Stomach (tissue), 9 donors: ENCODE measurements around the gene OR2J3. TPM values are rescaled to one million over a fixed set of nuclear protein-coding genes. Genes with fewer than 3 reads are reported as not detected.
"Not testable (repeated sequence)": the region's sequence is repeated elsewhere in the genome, so short reads cannot be mapped to it uniquely, and the experiment has no call there.

Experiments
- DNase-seq, 2 donors: peaks; one replicate each; pipeline versions ENCODE4 v3.0.0 to v3.0.0-alpha.2; 2013 to 2019
- H3K27ac ChIP-seq, 5 donors: fragments of 200-600 bp in 4 of 5; sonication (generic) in 4 of 5; one replicate each; pipeline ENCODE4 v1.5.1; 2013 to 2019; ENCODE audit warnings: mild to moderate bottlenecking in 1 of 5, moderate library complexity in 1 of 5
- H3K27me3 ChIP-seq, 3 donors: fragments of 200-600 bp; sonication (generic); one replicate each; pipeline ENCODE4 v1.5.1; 2017 to 2019; ENCODE audit warnings: mixed run types in 1 of 3
- H3K36me3 ChIP-seq, 4 donors: fragments of 200-600 bp; sonication (generic); 1 replicate in 3 of 4; 2 replicates in 1 of 4; pipeline ENCODE4 v1.5.1; 2016 to 2019
- H3K4me1 ChIP-seq, 4 donors: fragments of 200-600 bp; sonication (generic); one replicate each; pipeline ENCODE4 v1.5.1; 2016 to 2019
- H3K4me3 ChIP-seq, 4 donors: fragments of 200-600 bp; sonication (generic) in 3 of 4; one replicate each; pipeline ENCODE4 v1.5.1; 2016 to 2019; ENCODE audit warnings: mild to moderate bottlenecking in 1 of 4
- H3K9me3 ChIP-seq, 4 donors: fragments of 200-600 bp; sonication (generic); one replicate each; pipeline ENCODE4 v1.5.1; 2016 to 2019
- CTCF ChIP-seq, 7 experiments: fragments of 450-650 bp in 4 of 7; fragments of 200-600 bp in 3 of 7; sonication (generic) in 3 of 7; IDR thresholded peaks; one replicate each; pipeline ENCODE4 v1.5.1; 2016 to 2019; ENCODE audit warnings: antibody characterized with exemption in 7 of 7, control low read depth in 2 of 7, mild to moderate bottlenecking in 1 of 7
- EP300 ChIP-seq: sonication (generic); formaldehyde crosslinking; IDR thresholded peaks from one replicate; pipeline ENCODE4 v1.6.1; 2017; ENCODE audit warnings: antibody characterized with exemption
- POLR2A ChIP-seq, 4 donors: fragments of 450-650 bp; IDR thresholded peaks; one replicate each; pipeline ENCODE4 v1.6.1; 2016; ENCODE audit warnings: antibody characterized with exemption in 4 of 4, control low read depth in 2 of 4, mild to moderate bottlenecking in 1 of 4, moderate library complexity in 1 of 4
- POLR2AphosphoS5 ChIP-seq, 3 donors: sonication (generic); formaldehyde crosslinking; IDR thresholded peaks; one replicate each; pipeline ENCODE4 v1.6.1; 2016; ENCODE audit warnings: antibody characterized with exemption in 3 of 3
- WGBS, 5 donors: extraction: QIAGEN DNeasy Blood & Tissue Kit in 3 of 5; methylation state at CpG; one replicate each; pipeline versions ENCODE4 v1.1.5 to v1.1.7; 2013 to 2018; 5-methylcytosine and 5-hydroxymethylcytosine counted together
- intact Hi-C: fragments of 100-400 bp; cut with DNase I; formaldehyde crosslinking; loops from one replicate; pipeline ENCODE4 v1.15.1; 2023; ENCODE audit warnings: low total_unique reads
- polyA plus RNA-seq, 3 donors: library from polyadenylated mRNA; stranded (reverse); fragments of 200-250 nt; gene quantifications; one replicate each; pipeline ENCODE4 v1.2.3, GENCODE V29; 2013
- total RNA-seq, 5 donors: library from RNA; depleted of rRNA; stranded (reverse); fragments of >200 nt; gene quantifications; one replicate each; pipeline versions ENCODE4 v1.1.0 to v1.2.3, GENCODE V29; 2014 to 2016
- donor health status: healthy with polysubstance abuse.
- donor health status: Bipolar disorder and iron deficiency.
- donor health status: healthy.

The OR2J3 gene
- total and polyA plus RNA-seq, 8 donors: not detected

GRCh38 chr6:29099190-29099589 is 8.7 kb upstream of the OR2J3 start, which contains the start of gene OR2J1:
Gene OR2J1, plus strand, starts transcription at chr6:29099490. Its CDS starts 1,453 bp downstream, at chr6:29100943.
- no peaks in the 10 kb centered on the region for H3K9me3 ChIP-seq
- WGBS, 5 donors: 71 to 84% (median 80%) methylated on average over 3 of the region's 3 CpGs
- H3K27ac ChIP-seq: no peak within 1 kb of the TSS
- H3K4me3 ChIP-seq: no peak within 1 kb of the TSS
- TF ChIP-seq POLR2A (IDR thresholded peaks at IDR 0.05) (no peak), POLR2AphosphoS5 (IDR thresholded peaks at IDR 0.05) (no peak)
- no peaks in the 10 kb centered on the region for H3K27me3 ChIP-seq
- intact Hi-C loops: no loop called here
- no peaks in the 10 kb centered on the region for H3K4me1 ChIP-seq
- H3K36me3 ChIP-seq: no peaks in the 10 kb centered on the region
- DNase-seq: no peak

GRCh38 chr6:29112135-29112534 is 4.3 kb downstream of the OR2J3 start:
- 62 to 78% (median 73%) methylated on average over 7 of the region's 7 CpGs for WGBS, 5 donors
- H3K27ac ChIP-seq: no peak overlapping the region
- no peaks in the 10 kb centered on the region for H3K4me1 ChIP-seq
- intact Hi-C loops: no loop called here
- no peaks in the 10 kb centered on the region for H3K36me3 ChIP-seq
- TF ChIP-seq POLR2A (IDR thresholded peaks at IDR 0.05) (no peak), EP300 (no peak), POLR2AphosphoS5 (IDR thresholded peaks at IDR 0.05) (no peak), CTCF (IDR thresholded peaks at IDR 0.05) (no peak)
- H3K27me3 ChIP-seq: no peaks in the 10 kb centered on the region
- DNase-seq: no peak
- no peak overlapping the region for H3K4me3 ChIP-seq
- H3K9me3 ChIP-seq: no peaks in the 10 kb centered on the region

- DNase-seq, H3K27ac ChIP-seq, H3K9me3 ChIP-seq, intact Hi-C loops, H3K4me1 ChIP-seq, H3K36me3 ChIP-seq, H3K4me3 ChIP-seq, H3K27me3 ChIP-seq: not testable (repeated sequence)
- 93 to 98% (median 96%) methylated on average over 1 to 2 of the region's 3 CpGs for WGBS, 5 donors
Measured at GRCh38 chr6:29114964-29115363, 7.1 kb downstream of the OR2J3 start.

GRCh38 chr6:29129326-29130012 is 21.6 kb downstream of the OR2J3 start:
- H3K36me3 ChIP-seq: no peaks in the 10 kb centered on the region
- intact Hi-C loops: no loop called here
- no peak overlapping the region for H3K27ac ChIP-seq
- DNase-seq: no peak
- no peak for TF ChIP-seq EP300
- TF ChIP-seq POLR2A (IDR thresholded peaks at IDR 0.05): no peak
- H3K4me3 ChIP-seq: no peak overlapping the region
- H3K27me3 ChIP-seq: peaks cover 0 to 10% (median 0%) of the 10 kb centered on the region in 3 donors
- WGBS, 5 donors: 71 to 84% (median 79%) methylated on average over 13 to 15 of the region's 15 CpGs
- no peaks in the 10 kb centered on the region for H3K9me3 ChIP-seq
- no peaks in the 10 kb centered on the region for H3K4me1 ChIP-seq

GRCh38 chr6:29130644-29131043 is 22.8 kb downstream of the OR2J3 start:
- no peaks in the 10 kb centered on the region for H3K4me1 ChIP-seq
- intact Hi-C loops: no loop called here
- H3K9me3 ChIP-seq: no peaks in the 10 kb centered on the region
- DNase-seq: no peak
- H3K27me3 ChIP-seq: peaks cover 0 to 10% (median 0%) of the 10 kb centered on the region in 3 donors
- no peak for TF ChIP-seq EP300
- no peak for TF ChIP-seq POLR2A (IDR thresholded peaks at IDR 0.05)
- no peak for TF ChIP-seq CTCF (IDR thresholded peaks at IDR 0.05)
- no peak for TF ChIP-seq POLR2AphosphoS5 (IDR thresholded peaks at IDR 0.05)
- no peaks in the 10 kb centered on the region for H3K36me3 ChIP-seq
- WGBS, 5 donors: 76 to 90% (median 77%) methylated on average over 4 of the region's 4 CpGs
- no peak overlapping the region for H3K4me3 ChIP-seq
- H3K27ac ChIP-seq: no peak overlapping the region

GRCh38 chr6:29131691-29132090 is 23.8 kb downstream of the OR2J3 start:
- no peak overlapping the region for H3K4me3 ChIP-seq
- H3K27ac ChIP-seq: no peak overlapping the region
- H3K9me3 ChIP-seq: no peaks in the 10 kb centered on the region
- 60 to 78% (median 65%) methylated on average over 2 of the region's 2 CpGs for WGBS, 5 donors
- H3K36me3 ChIP-seq: no peaks in the 10 kb centered on the region
- intact Hi-C loops: no loop called here
- no peak for DNase-seq
- H3K27me3 ChIP-seq: peaks cover 0 to 10% (median 0%) of the 10 kb centered on the region in 3 donors
- TF ChIP-seq EP300 (no peak), POLR2AphosphoS5 (IDR thresholded peaks at IDR 0.05) (no peak), CTCF (IDR thresholded peaks at IDR 0.05) (no peak), POLR2A (IDR thresholded peaks at IDR 0.05) (no peak)
- H3K4me1 ChIP-seq: no peaks in the 10 kb centered on the region
